Prostate gland (tissue), 2 donors: ENCODE results near the gene PEX11B.

Experiments used
- POLR2A ChIP-seq: fragments of 450-650 bp; IDR thresholded peaks from one replicate; pipeline ENCODE4 v1.6.1; 2016; ENCODE audit warnings: antibody characterized with exemption, mild to moderate bottlenecking
- POLR2AphosphoS5 ChIP-seq: sonication (generic); formaldehyde crosslinking; IDR thresholded peaks from one replicate; pipeline ENCODE4 v1.6.1; 2017; ENCODE audit warnings: antibody characterized with exemption
- TF ChIP-seq, protein P1 (sequence below), 4 experiments: fragments of 200-600 bp in 2 of 4; fragments of 450-650 bp in 2 of 4; sonication (generic) in 2 of 4; IDR thresholded peaks; 1 replicate in 3 of 4; 2 replicates in 1 of 4; pipeline ENCODE4 v1.5.1; 2016 to 2019; ENCODE audit warnings: antibody characterized with exemption in 4 of 4, mild to moderate bottlenecking in 2 of 4, moderate library complexity in 2 of 4

DNA sequence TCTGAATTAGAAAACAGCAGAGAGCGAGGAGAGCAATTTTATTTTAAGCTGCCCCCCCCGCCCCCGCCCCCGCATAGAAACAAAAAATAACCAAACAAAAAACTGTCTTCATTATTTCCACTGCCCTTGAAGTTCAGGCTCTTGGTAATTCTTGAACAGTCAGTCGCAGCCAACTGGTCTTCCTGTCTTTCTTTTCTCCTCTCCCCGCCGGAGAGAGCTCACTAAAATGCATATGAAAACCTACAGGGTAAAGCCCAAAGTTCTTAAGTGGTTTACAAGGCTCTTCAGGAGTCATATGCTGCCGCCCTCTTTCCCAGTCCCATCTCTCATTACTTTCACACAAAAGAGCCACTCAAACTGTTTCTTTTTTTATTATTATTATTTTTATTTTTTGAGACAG lies 31.7 kb downstream of the PEX11B start:
- TF ChIP-seq, protein P1, sequence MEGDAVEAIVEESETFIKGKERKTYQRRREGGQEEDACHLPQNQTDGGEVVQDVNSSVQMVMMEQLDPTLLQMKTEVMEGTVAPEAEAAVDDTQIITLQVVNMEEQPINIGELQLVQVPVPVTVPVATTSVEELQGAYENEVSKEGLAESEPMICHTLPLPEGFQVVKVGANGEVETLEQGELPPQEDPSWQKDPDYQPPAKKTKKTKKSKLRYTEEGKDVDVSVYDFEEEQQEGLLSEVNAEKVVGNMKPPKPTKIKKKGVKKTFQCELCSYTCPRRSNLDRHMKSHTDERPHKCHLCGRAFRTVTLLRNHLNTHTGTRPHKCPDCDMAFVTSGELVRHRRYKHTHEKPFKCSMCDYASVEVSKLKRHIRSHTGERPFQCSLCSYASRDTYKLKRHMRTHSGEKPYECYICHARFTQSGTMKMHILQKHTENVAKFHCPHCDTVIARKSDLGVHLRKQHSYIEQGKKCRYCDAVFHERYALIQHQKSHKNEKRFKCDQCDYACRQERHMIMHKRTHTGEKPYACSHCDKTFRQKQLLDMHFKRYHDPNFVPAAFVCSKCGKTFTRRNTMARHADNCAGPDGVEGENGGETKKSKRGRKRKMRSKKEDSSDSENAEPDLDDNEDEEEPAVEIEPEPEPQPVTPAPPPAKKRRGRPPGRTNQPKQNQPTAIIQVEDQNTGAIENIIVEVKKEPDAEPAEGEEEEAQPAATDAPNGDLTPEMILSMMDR (IDR thresholded peaks at IDR 0.05), result no peak
- no peak for TF ChIP-seq POLR2AphosphoS5
- TF ChIP-seq POLR2A, result no peak
